Kidney epithelial cell (primary cell): ENCODE data around the gene SEC61A2. TPM values are rescaled to one million over a fixed set of nuclear protein-coding genes. Genes with fewer than 3 reads are reported as not detected.

Experiments used
- DNase-seq: peaks from one replicate; pipeline ENCODE4 v3.0.0-alpha.2; 2010; ENCODE audit warnings: low read depth
- H3K27me3 ChIP-seq: 2 replicates; pipeline ENCODE4 v1.6.0; 2011; ENCODE audit warnings: low read length; ENCODE audit not compliant: control insufficient read depth, insufficient read depth
- H3K36me3 ChIP-seq: 2 replicates; pipeline ENCODE4 v1.5.1; 2011; ENCODE audit warnings: low read length; ENCODE audit not compliant: control insufficient read depth, insufficient read depth
- H3K4me3 ChIP-seq: 2 replicates; pipeline ENCODE4 v1.5.1; 2011; ENCODE audit warnings: low read depth, mild to moderate bottlenecking, control low read depth, low read length
- total RNA-seq: library from RNA; depleted of rRNA; stranded (reverse); fragments of >200 nt; gene quantifications from 2 replicates; pipeline ENCODE4 v1.2.3, GENCODE V29; 2015
- TF ChIP-seq, protein P1 (sequence below): IDR thresholded peaks from 2 replicates; pipeline ENCODE4 v1.5.1; 2011; ENCODE audit warnings: mild to moderate bottlenecking, moderate library complexity, low read length, control low read depth, inconsistent platforms; ENCODE audit not compliant: insufficient read depth, poor library complexity, severe bottlenecking

The SEC61A2 gene
- total RNA-seq, 1 donor from 2014 or later: 7.6 TPM

DNA sequence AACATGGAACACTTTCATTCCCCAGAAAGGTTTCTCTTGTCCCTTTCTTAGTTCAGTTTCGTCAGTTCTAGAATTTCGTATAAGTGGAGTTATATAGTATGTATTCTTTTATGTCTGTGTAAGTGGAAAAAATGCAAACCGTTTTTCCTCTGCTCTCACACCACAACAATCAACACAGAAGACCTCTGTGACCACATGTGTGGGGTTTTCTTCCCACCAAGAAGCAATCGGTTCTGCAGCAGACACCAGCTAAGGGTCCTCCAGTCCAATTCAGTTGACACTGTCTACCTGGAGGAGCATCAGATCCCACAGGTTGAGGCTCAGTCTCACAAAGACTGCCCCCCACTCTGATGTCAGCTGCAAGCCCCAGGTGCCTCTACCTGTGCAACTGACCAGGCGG lies 72.7 kb downstream of the SEC61A2 start:
- DNase-seq: no peak
- Histone ChIP-seq H3K36me3 (peaks cover 1% of the 10 kb centered on the region), H3K27me3 (no peaks in the 10 kb centered on the region), H3K4me3 (no peak overlapping the region)
- TF ChIP-seq, protein P1, sequence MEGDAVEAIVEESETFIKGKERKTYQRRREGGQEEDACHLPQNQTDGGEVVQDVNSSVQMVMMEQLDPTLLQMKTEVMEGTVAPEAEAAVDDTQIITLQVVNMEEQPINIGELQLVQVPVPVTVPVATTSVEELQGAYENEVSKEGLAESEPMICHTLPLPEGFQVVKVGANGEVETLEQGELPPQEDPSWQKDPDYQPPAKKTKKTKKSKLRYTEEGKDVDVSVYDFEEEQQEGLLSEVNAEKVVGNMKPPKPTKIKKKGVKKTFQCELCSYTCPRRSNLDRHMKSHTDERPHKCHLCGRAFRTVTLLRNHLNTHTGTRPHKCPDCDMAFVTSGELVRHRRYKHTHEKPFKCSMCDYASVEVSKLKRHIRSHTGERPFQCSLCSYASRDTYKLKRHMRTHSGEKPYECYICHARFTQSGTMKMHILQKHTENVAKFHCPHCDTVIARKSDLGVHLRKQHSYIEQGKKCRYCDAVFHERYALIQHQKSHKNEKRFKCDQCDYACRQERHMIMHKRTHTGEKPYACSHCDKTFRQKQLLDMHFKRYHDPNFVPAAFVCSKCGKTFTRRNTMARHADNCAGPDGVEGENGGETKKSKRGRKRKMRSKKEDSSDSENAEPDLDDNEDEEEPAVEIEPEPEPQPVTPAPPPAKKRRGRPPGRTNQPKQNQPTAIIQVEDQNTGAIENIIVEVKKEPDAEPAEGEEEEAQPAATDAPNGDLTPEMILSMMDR: no peak

DNA sequence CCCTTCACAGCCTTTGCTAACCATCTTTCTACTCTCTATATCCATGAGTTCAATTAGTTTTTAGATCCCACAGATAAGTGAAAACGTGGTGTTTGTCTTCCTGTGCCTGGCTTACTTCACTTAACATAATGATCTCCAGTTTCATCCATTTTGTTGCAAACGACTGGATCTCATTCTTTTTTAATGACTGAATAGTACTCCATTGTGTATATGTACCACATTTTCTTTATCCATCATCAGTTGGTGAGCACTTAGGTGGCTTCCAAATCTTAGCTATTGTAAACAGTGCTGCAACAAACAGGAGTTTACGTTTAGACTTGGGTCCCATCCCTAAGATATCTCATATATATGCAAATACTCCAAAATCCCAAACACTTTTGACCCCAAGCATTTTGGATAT lies 75.6 kb downstream of the SEC61A2 start:
- DNase-seq: no peak
- no peak overlapping the region for H3K4me3 ChIP-seq
- TF ChIP-seq, protein P1: no peak
- peaks cover 3% of the 10 kb centered on the region for H3K36me3 ChIP-seq
- H3K27me3 ChIP-seq: no peaks in the 10 kb centered on the region

DNA sequence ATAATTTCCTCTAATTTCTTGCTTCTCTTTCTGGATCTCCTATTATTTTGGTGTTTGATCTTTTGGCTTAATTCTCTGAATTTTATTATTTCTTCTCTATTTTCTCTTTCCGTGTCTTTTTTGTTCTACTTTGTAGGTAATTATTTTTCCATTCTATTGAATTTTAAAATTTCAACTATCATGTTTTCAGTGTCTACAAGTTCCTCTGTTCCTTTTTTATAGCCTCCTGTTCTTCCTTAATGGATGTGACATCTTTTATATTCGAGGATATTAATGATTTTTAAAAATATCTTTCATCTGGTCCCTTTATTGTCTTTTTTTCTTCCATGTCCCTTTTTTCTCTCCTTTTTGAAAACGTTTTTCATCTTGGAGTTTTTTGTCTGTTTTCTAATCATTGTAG lies 77.6 kb downstream of the SEC61A2 start:
- peaks cover 3% of the 10 kb centered on the region for H3K36me3 ChIP-seq
- H3K4me3 ChIP-seq: no peak overlapping the region
- no peak for DNase-seq
- TF ChIP-seq, protein P1: no peak
- no peaks in the 10 kb centered on the region for H3K27me3 ChIP-seq

DNA sequence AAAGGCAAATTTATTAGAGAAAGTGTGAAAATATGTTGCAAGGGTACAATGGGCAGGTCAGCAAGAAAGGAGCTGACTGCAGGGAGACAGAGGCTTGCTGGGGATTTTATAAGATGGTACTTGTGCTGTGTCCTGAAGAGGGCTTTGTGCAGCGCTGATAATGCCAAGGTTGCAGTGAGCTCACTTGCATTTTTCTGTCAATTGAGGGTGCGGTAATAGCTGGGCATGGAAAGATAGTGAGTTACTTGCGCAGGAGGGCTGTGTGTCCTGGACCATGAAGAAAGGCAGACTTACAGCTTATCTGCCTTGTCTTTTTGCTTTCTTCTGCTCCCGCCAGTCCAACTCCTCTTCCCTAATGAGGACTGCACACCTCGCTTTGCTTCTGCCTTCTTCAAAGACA lies 79.0 kb downstream of the SEC61A2 start:
- Histone ChIP-seq H3K27me3 (no peaks in the 10 kb centered on the region), H3K4me3 (no peak overlapping the region), H3K36me3 (peaks cover 1% of the 10 kb centered on the region)
- TF ChIP-seq, protein P1: no peak
- DNase-seq: no peak

DNA sequence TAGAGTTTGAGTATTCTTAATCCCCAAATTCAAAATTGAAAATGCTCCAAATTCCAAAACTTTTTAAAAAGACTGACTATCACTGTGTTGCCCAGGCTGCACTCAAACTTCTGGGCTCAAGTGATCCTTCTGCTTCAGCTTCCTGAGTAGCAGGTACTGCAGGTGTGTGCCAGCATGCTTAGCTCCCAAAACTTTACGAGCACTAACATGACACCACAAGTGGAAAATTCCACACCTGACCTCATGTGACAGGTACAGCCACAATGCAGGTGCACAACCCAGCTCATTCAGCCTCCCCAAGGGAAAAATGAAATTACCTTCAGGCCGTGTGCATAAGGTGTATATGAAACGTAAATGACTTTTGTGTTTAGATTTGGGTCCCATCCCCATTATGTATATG lies 83.0 kb downstream of the SEC61A2 start:
- TF ChIP-seq, protein P1: no peak
- DNase-seq: no peak
- Histone ChIP-seq H3K36me3 (peaks cover 1% of the 10 kb centered on the region), H3K4me3 (no peak overlapping the region), H3K27me3 (no peaks in the 10 kb centered on the region)

DNA sequence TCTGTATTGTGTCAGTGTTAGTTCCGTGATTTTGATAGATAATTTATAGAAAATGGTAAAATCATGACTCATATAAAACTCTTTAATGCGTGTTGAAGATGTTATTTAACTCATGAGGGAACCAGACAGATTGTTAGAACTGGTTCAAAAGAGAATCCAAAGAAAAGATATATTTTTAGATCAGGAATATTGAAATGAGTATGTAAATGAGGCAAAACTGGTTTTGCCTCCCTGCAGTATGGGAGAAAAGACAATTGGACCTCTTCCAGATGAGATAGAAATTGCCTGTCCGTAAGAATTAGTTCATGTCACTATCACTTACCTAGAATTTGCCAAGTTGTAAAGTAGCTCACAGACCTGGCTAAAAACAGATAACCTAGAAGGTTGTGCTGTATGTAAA lies 84.1 kb downstream of the SEC61A2 start:
- Histone ChIP-seq H3K36me3 (no peaks in the 10 kb centered on the region), H3K4me3 (no peak overlapping the region), H3K27me3 (no peaks in the 10 kb centered on the region)
- no peak for DNase-seq
- TF ChIP-seq, protein P1: no peak
